HL-60 (cell line): ENCODE measurements around the gene DRAM2.
"Not testable (repeated sequence)": the region's sequence is repeated elsewhere in the genome, so short reads cannot be mapped to it uniquely, and the experiment has no call there.

Source experiments
- DNase-seq, 2 experiments: peaks; one replicate each; pipeline ENCODE4 v3.0.0-alpha.2; 2010 to 2020; ENCODE audit warnings: low read depth in 1 of 2, low spot score in 1 of 2
- H3K27ac ChIP-seq: fragments of 250-450 bp; sonication (Bioruptor Pico); replicated peaks from 2 replicates; pipeline ENCODE4 v1.5.1; 2020; ENCODE audit warnings: mild to moderate bottlenecking, moderate library complexity
- H3K27me3 ChIP-seq: fragments of 250-450 bp; sonication (Bioruptor Pico); 2 replicates; pipeline ENCODE4 v1.5.1; 2021; ENCODE audit warnings: mild to moderate bottlenecking, moderate library complexity; ENCODE audit not compliant: insufficient read depth, poor library complexity, severe bottlenecking
- H3K4me3 ChIP-seq: replicated peaks from 2 replicates; pipeline ENCODE4 v1.5.1; 2011; ENCODE audit warnings: mild to moderate bottlenecking, control low read depth, low read length; ENCODE audit not compliant: insufficient read depth
- GABPA ChIP-seq: IDR thresholded peaks from 2 replicates; pipeline ENCODE4 v1.6.1; 2012; ENCODE audit warnings: low read depth
- POLR2AphosphoS5 ChIP-seq: IDR thresholded peaks from 2 replicates; pipeline ENCODE4 v1.6.1; 2012; ENCODE audit warnings: low read depth
- SPI1 ChIP-seq: IDR thresholded peaks from 2 replicates; pipeline ENCODE4 v1.6.1; 2012; ENCODE audit warnings: low read depth, mild to moderate bottlenecking, borderline replicate concordance
- TF ChIP-seq, protein P1 (sequence below): IDR thresholded peaks from 2 replicates; pipeline ENCODE4 v1.6.1; 2012; ENCODE audit warnings: low read depth; ENCODE audit not compliant: insufficient replicate concordance
- TF ChIP-seq, protein P2 (sequence below): IDR thresholded peaks from one replicate; pipeline ENCODE4 v1.5.1; 2011; ENCODE audit warnings: low read length, control low read depth, inconsistent platforms; ENCODE audit not compliant: insufficient read depth

The DRAM2 gene

DNA sequence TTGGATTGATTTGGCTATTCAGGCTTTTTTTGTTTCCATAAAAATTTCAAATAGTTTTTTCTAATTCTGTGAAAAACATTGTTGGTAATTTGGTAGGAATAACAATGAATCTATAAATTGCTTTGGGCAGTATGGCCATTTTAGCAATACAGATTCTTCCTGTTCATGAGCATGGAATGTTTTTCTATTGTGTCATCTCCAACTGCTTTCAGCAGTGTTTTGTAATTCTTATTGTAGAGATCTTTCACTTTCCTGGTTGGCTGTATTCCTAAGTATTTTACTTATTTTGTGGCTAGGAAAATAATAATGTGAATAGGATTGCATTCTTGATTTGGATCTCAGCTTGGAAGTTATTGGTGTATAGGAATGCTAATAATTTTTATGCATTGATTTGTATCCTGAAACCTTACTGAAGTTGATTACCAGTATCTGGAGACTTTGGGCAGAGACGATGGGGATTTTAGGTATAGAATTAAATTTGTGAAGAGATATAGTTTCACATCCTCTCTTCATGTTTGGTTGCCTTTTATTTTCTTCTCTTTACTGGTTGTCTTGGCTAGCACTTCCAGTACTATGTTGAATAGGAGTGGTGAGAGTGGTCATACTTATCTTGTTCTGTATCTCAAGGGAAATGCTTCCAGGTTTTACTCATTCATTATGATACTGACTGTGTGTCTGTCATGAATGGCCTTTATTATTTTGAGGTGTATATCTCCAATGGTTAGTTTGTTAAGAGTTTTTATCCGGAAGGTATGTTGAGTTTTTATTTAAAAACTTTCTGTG is 57.3 kb downstream of the DRAM2 start:
- Histone ChIP-seq H3K27ac (no peak overlapping the region), H3K27me3 (no peaks in the 10 kb centered on the region), H3K4me3 (no peak overlapping the region)
- DNase-seq = no peak
- TF ChIP-seq, protein P1, sequence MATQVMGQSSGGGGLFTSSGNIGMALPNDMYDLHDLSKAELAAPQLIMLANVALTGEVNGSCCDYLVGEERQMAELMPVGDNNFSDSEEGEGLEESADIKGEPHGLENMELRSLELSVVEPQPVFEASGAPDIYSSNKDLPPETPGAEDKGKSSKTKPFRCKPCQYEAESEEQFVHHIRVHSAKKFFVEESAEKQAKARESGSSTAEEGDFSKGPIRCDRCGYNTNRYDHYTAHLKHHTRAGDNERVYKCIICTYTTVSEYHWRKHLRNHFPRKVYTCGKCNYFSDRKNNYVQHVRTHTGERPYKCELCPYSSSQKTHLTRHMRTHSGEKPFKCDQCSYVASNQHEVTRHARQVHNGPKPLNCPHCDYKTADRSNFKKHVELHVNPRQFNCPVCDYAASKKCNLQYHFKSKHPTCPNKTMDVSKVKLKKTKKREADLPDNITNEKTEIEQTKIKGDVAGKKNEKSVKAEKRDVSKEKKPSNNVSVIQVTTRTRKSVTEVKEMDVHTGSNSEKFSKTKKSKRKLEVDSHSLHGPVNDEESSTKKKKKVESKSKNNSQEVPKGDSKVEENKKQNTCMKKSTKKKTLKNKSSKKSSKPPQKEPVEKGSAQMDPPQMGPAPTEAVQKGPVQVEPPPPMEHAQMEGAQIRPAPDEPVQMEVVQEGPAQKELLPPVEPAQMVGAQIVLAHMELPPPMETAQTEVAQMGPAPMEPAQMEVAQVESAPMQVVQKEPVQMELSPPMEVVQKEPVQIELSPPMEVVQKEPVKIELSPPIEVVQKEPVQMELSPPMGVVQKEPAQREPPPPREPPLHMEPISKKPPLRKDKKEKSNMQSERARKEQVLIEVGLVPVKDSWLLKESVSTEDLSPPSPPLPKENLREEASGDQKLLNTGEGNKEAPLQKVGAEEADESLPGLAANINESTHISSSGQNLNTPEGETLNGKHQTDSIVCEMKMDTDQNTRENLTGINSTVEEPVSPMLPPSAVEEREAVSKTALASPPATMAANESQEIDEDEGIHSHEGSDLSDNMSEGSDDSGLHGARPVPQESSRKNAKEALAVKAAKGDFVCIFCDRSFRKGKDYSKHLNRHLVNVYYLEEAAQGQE = no peak
- TF ChIP-seq POLR2AphosphoS5 = no peak
- TF ChIP-seq SPI1 = no peak
- TF ChIP-seq, protein P2, sequence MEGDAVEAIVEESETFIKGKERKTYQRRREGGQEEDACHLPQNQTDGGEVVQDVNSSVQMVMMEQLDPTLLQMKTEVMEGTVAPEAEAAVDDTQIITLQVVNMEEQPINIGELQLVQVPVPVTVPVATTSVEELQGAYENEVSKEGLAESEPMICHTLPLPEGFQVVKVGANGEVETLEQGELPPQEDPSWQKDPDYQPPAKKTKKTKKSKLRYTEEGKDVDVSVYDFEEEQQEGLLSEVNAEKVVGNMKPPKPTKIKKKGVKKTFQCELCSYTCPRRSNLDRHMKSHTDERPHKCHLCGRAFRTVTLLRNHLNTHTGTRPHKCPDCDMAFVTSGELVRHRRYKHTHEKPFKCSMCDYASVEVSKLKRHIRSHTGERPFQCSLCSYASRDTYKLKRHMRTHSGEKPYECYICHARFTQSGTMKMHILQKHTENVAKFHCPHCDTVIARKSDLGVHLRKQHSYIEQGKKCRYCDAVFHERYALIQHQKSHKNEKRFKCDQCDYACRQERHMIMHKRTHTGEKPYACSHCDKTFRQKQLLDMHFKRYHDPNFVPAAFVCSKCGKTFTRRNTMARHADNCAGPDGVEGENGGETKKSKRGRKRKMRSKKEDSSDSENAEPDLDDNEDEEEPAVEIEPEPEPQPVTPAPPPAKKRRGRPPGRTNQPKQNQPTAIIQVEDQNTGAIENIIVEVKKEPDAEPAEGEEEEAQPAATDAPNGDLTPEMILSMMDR = no peak
- no peak for TF ChIP-seq GABPA

DNA sequence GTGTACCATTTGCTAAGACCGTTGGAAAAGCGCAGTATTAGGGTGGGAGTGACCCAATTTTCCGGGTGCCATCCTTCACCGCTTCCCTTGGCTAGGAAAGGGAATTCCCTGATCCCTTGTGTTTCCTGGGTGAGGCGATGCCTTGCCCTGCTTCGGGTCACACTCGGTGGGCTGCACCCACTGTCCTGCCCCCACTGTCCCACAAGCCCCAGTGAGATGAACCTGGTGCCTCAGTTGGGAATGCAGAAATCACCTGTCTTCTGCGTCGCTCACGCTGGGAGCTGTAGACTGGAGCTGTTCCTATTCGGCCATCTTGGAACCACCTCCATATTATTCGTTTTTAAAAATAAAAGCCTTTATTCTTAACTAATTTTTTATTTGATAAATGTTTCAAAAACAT is 60.6 kb downstream of the DRAM2 start:
- H3K27me3 ChIP-seq, DNase-seq, H3K4me3 ChIP-seq, H3K27ac ChIP-seq: not testable (repeated sequence)

DNA sequence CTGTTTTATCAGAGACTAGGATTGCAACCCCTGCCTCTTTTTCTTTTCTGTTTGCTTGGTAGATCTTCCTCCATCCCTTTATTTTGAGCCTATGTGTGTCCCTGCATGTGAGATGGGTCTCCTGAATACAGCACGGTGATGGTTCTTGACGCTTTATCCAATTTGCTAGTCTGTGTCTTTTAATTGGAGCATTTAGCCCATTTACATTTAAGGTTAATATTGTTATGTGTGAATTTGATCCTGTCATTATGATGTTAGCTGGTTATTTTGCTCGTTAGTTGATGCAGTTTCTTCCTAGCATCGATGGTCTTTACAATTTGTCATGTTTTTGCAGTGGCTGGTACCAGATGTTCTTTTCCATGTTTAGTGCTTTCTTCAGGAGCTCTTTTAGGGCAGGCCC is 62.6 kb downstream of the DRAM2 start:
- DNase-seq, H3K4me3 ChIP-seq, H3K27me3 ChIP-seq, H3K27ac ChIP-seq: not testable (repeated sequence)
